HEK293 (cell line): ENCODE measurements around the gene SAMD14.

Experiments used
- CTCF ChIP-seq: fragments of 450-650 bp; formaldehyde crosslinking; IDR thresholded peaks from 2 replicates; pipeline ENCODE4 v1.5.1; 2016; ENCODE audit warnings: missing biosample characterization, missing genetic modification characterization
- REST ChIP-seq: fragments of 450-650 bp; formaldehyde crosslinking; IDR thresholded peaks from 2 replicates; pipeline ENCODE4 v1.5.1; 2016; ENCODE audit warnings: missing biosample characterization, missing genetic modification characterization
- ZNF302 ChIP-seq: fragments of 450-650 bp; formaldehyde crosslinking; IDR thresholded peaks from 2 replicates; pipeline ENCODE4 v1.5.1; 2016; ENCODE audit warnings: missing biosample characterization, missing genetic modification characterization, low read depth

DNA sequence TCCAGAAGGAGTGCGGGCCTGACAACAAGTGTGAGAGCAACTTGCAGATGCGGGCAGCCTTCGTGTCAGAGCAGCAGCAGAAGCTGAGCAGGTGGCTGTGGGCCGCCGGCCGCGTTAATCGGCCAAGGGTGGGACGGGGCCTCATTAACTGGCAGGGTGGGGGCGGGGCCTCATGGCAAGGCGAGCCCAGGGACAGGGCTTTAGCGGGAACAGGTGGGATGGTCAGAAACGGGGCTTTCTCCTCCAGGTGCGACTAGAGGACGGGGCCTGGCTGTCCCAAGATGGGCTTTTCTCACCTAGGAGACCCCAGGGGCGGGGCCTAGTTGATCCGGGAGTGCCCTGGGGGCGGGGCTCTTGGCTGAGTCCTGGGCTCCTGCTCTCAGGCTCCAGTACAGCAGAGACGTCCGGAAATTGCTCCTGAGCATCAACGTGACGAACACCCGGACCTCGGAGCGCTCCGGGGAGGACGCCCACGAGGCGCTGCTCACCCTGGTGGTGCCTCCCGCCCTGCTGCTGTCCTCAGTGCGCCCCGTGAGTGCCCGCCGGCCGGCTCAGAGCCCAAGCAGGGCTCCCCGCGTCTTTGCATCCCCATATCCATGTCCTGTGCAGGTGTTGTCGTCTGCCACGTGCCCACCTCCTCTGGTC, 53.2 kb downstream of the SAMD14 start:
- TF ChIP-seq ZNF302 (no peak), CTCF (no peak), REST (tag by site-specific recombination) (no peak)
